ENCODE results near the gene MOSPD3.

The MOSPD3 gene

GRCh38 chr7:100620804-100621203 lies 8.5 kb downstream of the MOSPD3 start:
- CTCF ChIA-PET = interaction anchor here (0.5 to 1.1 kb wide), 3 partner anchors 9 to 61 kb away, joined by 3 to 5 read pairs (median 4); no protein-coding TSS in a partner anchor
- no peak for DNase-seq (ENCODE audit: extremely low spot score)
- POLR2A ChIA-PET = no interaction called here
- TF ChIP-seq CTBP1 (IDR thresholded peaks at IDR 0.05; ENCODE audit: borderline replicate concordance) (no peak), ZNF384 (IDR thresholded peaks at IDR 0.05) (no peak), FOXK2 (IDR thresholded peaks at IDR 0.05) (no peak), ARNT (IDR thresholded peaks at IDR 0.05) (no peak), ELF4 (IDR thresholded peaks at IDR 0.05) (no peak), LEF1 (IDR thresholded peaks at IDR 0.05; ENCODE audit: borderline replicate concordance) (no peak), SP1 (IDR thresholded peaks at IDR 0.05) (no peak), L3MBTL2 (conservative IDR thresholded peaks at IDR 0.05) (no peak), BHLHE40 (IDR thresholded peaks at IDR 0.05; ENCODE audit: borderline replicate concordance) (no peak), SUZ12 (IDR thresholded peaks at IDR 0.05) (no peak), FOXM1 (IDR thresholded peaks at IDR 0.05; ENCODE audit: borderline replicate concordance) (no peak), FOXA1 (IDR thresholded peaks at IDR 0.05) (no peak), HDGF (IDR thresholded peaks at IDR 0.05; ENCODE audit: borderline replicate concordance) (no peak), TARDBP (IDR thresholded peaks at IDR 0.05) (no peak), NFRKB (IDR thresholded peaks at IDR 0.05) (no peak)
- TF ChIP-seq, protein P1, sequence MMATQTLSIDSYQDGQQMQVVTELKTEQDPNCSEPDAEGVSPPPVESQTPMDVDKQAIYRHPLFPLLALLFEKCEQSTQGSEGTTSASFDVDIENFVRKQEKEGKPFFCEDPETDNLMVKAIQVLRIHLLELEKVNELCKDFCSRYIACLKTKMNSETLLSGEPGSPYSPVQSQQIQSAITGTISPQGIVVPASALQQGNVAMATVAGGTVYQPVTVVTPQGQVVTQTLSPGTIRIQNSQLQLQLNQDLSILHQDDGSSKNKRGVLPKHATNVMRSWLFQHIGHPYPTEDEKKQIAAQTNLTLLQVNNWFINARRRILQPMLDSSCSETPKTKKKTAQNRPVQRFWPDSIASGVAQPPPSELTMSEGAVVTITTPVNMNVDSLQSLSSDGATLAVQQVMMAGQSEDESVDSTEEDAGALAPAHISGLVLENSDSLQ (IDR thresholded peaks at IDR 0.05) = no peak

DNA sequence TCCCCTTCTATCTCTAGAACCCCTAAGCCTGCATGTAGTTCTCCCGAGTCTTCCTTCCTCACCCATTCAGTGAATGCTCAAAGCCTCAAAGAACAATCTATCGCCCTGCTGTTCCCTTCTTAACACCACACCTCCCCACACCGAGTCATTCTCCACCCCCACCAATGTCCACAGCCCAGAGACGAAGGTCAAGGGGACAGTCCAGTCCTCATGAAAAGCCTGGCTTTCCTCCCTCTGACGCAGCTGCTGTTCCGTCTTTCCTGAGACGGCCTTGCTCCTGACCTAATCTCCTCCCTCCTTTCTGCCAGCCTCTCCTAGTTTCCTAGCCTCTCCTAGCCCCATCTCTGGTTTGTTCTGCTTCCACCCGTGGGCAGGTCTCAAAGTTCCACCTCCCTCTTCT lies 9.2 kb downstream of the MOSPD3 start:
- DNase-seq (ENCODE audit: extremely low spot score) = no peak
- ChIA-PET POLR2A (no interaction called here), CTCF (no interaction called here)
- TF ChIP-seq FOXA1 (IDR thresholded peaks at IDR 0.05) = no peak
- TF ChIP-seq LEF1 (IDR thresholded peaks at IDR 0.05; ENCODE audit: borderline replicate concordance) = no peak
- no peak for TF ChIP-seq SUZ12 (IDR thresholded peaks at IDR 0.05)
- no peak for TF ChIP-seq FOXK2 (IDR thresholded peaks at IDR 0.05)
- TF ChIP-seq SP1 (IDR thresholded peaks at IDR 0.05) = no peak
- no peak for TF ChIP-seq ARNT (IDR thresholded peaks at IDR 0.05)
- no peak for TF ChIP-seq ELF4 (IDR thresholded peaks at IDR 0.05)
- TF ChIP-seq, protein P1 (IDR thresholded peaks at IDR 0.05) = no peak
- TF ChIP-seq ZNF384 (IDR thresholded peaks at IDR 0.05) = no peak

- ChIA-PET POLR2A (interaction anchor here (1.4 to 1.6 kb wide), 2 partner anchors 12 kb away, joined by 4 read pairs; partner anchors contain the start of gene MOSPD3), CTCF (no interaction called here)
- DNase-seq (ENCODE audit: extremely low spot score) = no peak
- TF ChIP-seq HDGF (IDR thresholded peaks at IDR 0.05; ENCODE audit: borderline replicate concordance) (no peak), LEF1 (IDR thresholded peaks at IDR 0.05; ENCODE audit: borderline replicate concordance) (no peak), SP1 (IDR thresholded peaks at IDR 0.05) (no peak), SUZ12 (IDR thresholded peaks at IDR 0.05) (no peak), FOXM1 (IDR thresholded peaks at IDR 0.05; ENCODE audit: borderline replicate concordance) (no peak), TARDBP (IDR thresholded peaks at IDR 0.05) (no peak), NFRKB (IDR thresholded peaks at IDR 0.05) (no peak), CTBP1 (IDR thresholded peaks at IDR 0.05; ENCODE audit: borderline replicate concordance) (no peak), ARNT (IDR thresholded peaks at IDR 0.05) (no peak), BHLHE40 (IDR thresholded peaks at IDR 0.05; ENCODE audit: borderline replicate concordance) (no peak), FOXK2 (IDR thresholded peaks at IDR 0.05) (no peak), FOXA1 (IDR thresholded peaks at IDR 0.05) (no peak), L3MBTL2 (conservative IDR thresholded peaks at IDR 0.05) (no peak), ELF4 (IDR thresholded peaks at IDR 0.05) (no peak), ZNF384 (IDR thresholded peaks at IDR 0.05) (no peak)
- TF ChIP-seq, protein P1 (IDR thresholded peaks at IDR 0.05) = no peak
Observed at GRCh38 chr7:100623951-100624824, 11.8 kb downstream of the MOSPD3 start.

GRCh38 chr7:100626055-100626454 lies 13.7 kb downstream of the MOSPD3 start:
- ChIA-PET POLR2A (interaction anchor here (0.6 to 2.3 kb wide), 7 partner anchors 9 to 122 kb away, joined by 3 to 8 read pairs (median 6); partner anchors contain the start of genes MOSPD3 and POP7), CTCF (interaction anchor here (1.1 kb wide), 2 partner anchors 13 to 66 kb away, joined by 3 to 4 read pairs; no protein-coding TSS in a partner anchor)
- no peak for TF ChIP-seq ZNF384 (IDR thresholded peaks at IDR 0.05)
- TF ChIP-seq FOXA1 (IDR thresholded peaks at IDR 0.05) = no peak
- no peak for TF ChIP-seq ELF4 (IDR thresholded peaks at IDR 0.05)
- no peak for TF ChIP-seq TARDBP (IDR thresholded peaks at IDR 0.05)
- TF ChIP-seq SUZ12 (IDR thresholded peaks at IDR 0.05) = no peak
- no peak for TF ChIP-seq LEF1 (IDR thresholded peaks at IDR 0.05; ENCODE audit: borderline replicate concordance)
- TF ChIP-seq, protein P1 (IDR thresholded peaks at IDR 0.05) = no peak
- TF ChIP-seq FOXM1 (IDR thresholded peaks at IDR 0.05; ENCODE audit: borderline replicate concordance) = no peak
- no peak for TF ChIP-seq SP1 (IDR thresholded peaks at IDR 0.05)
- no peak for TF ChIP-seq CTBP1 (IDR thresholded peaks at IDR 0.05; ENCODE audit: borderline replicate concordance)
- no peak for TF ChIP-seq NFRKB (IDR thresholded peaks at IDR 0.05)
- TF ChIP-seq FOXK2 (IDR thresholded peaks at IDR 0.05) = no peak
- TF ChIP-seq L3MBTL2 (conservative IDR thresholded peaks at IDR 0.05) = no peak
- no peak for TF ChIP-seq ARNT (IDR thresholded peaks at IDR 0.05)
- no peak for TF ChIP-seq BHLHE40 (IDR thresholded peaks at IDR 0.05; ENCODE audit: borderline replicate concordance)
- no peak for TF ChIP-seq HDGF (IDR thresholded peaks at IDR 0.05; ENCODE audit: borderline replicate concordance)
- DNase-seq (ENCODE audit: extremely low spot score) = no peak

Measured in HEK293T (cell line).